Measurements from ENCODE around the gene TNFRSF8.

Gene TNFRSF8

GRCh38 chr1:12184008-12184681 is 121.0 kb downstream of the TNFRSF8 start:
- in situ Hi-C loops (cut with MboI; ENCODE audit: low sequenced_read_pairs) = no loop called here

- in situ Hi-C loops (cut with MboI; ENCODE audit: low sequenced_read_pairs) = no loop called here
These were observed 122.2 kb downstream of the TNFRSF8 start for GRCh38 chr1:12185036-12185917.

GRCh38 chr1:12185918-12186678 is 123.0 kb downstream of the TNFRSF8 start:
- in situ Hi-C loops (cut with MboI; ENCODE audit: low sequenced_read_pairs) = no loop called here

- in situ Hi-C loops (cut with MboI; ENCODE audit: low sequenced_read_pairs) = no loop called here
These were observed 123.5 kb downstream of the TNFRSF8 start for GRCh38 chr1:12186679-12186985.

- in situ Hi-C loops (cut with MboI; ENCODE audit: low sequenced_read_pairs) = no loop called here
These were observed 125.0 kb downstream of the TNFRSF8 start for GRCh38 chr1:12188115-12188514.

- in situ Hi-C loops (cut with MboI; ENCODE audit: low sequenced_read_pairs) = no loop called here
These were observed 125.7 kb downstream of the TNFRSF8 start for GRCh38 chr1:12188657-12189327.

GRCh38 chr1:12189328-12189682 is 126.2 kb downstream of the TNFRSF8 start:
- in situ Hi-C loops (cut with MboI; ENCODE audit: low sequenced_read_pairs) = no loop called here

- in situ Hi-C loops (cut with MboI; ENCODE audit: low sequenced_read_pairs) = no loop called here
These were observed 128.3 kb downstream of the TNFRSF8 start for GRCh38 chr1:12191242-12192032.
